Measurements from ENCODE around the gene RTN4RL1.

DNA sequence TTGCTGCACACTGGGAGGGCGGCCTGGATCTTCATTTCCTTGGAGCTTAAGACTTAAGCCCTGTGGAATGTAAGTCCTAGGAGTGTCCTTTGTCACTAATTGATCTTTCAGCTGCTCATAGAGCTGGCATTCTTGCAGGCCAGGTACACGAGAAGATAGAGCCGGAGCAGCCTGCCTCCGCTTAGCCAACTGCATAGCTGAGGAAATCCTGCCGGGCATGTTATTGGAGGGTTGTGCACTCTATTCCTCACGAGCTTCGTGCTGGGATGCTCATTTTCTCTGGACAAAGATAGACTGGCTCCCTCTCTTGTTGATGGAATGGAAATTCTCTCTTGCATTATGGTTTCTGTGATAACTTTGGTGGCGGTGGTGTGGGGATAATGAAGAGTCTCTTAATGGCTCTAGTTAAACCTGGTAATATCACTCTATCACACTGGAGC lies 118.5 kb downstream of the RTN4RL1 start:
- TF ChIP-seq, protein P1, sequence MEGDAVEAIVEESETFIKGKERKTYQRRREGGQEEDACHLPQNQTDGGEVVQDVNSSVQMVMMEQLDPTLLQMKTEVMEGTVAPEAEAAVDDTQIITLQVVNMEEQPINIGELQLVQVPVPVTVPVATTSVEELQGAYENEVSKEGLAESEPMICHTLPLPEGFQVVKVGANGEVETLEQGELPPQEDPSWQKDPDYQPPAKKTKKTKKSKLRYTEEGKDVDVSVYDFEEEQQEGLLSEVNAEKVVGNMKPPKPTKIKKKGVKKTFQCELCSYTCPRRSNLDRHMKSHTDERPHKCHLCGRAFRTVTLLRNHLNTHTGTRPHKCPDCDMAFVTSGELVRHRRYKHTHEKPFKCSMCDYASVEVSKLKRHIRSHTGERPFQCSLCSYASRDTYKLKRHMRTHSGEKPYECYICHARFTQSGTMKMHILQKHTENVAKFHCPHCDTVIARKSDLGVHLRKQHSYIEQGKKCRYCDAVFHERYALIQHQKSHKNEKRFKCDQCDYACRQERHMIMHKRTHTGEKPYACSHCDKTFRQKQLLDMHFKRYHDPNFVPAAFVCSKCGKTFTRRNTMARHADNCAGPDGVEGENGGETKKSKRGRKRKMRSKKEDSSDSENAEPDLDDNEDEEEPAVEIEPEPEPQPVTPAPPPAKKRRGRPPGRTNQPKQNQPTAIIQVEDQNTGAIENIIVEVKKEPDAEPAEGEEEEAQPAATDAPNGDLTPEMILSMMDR (IDR thresholded peaks at IDR 0.05), result no peak
- TF ChIP-seq POLR2A (IDR thresholded peaks at IDR 0.05), result no peak
